Measurements from ENCODE around the gene EPHB1.

- no peak for TF ChIP-seq EZH2 (IDR thresholded peaks at IDR 0.05)
- no peak for TF ChIP-seq POLR2AphosphoS5 (IDR thresholded peaks at IDR 0.05; ENCODE audit: borderline replicate concordance, low read depth, low read length)
Measured at GRCh38 chr3:135076341-135076740, 281.3 kb downstream of the EPHB1 start.
